K562 (cell line): ENCODE data around the gene ZNF528. TPM values are rescaled to one million over a fixed set of nuclear protein-coding genes. Genes with fewer than 3 reads are reported as not detected.

ENCODE experiments used
- CBX2 ChIP-seq: fragments of 200-600 bp; sonication (generic); IDR thresholded peaks from one replicate; pipeline ENCODE4 v1.6.1; 2012; ENCODE audit warnings: mild to moderate bottlenecking, low read length, inconsistent platforms; ENCODE audit not compliant: insufficient read depth, poor library complexity, severe bottlenecking
- CC2D1A ChIP-seq: fragments of 450-650 bp; IDR thresholded peaks from 2 replicates; pipeline ENCODE4 v1.6.1; 2017; ENCODE audit warnings: mild to moderate bottlenecking
- CHD4 ChIP-seq: fragments of 200-600 bp; sonication (generic); IDR thresholded peaks from 3 replicates; pipeline ENCODE4 v1.6.1; 2012; ENCODE audit warnings: low read depth, mild to moderate bottlenecking, mixed read lengths, low read length, inconsistent platforms; ENCODE audit not compliant: insufficient read depth, insufficient replicate concordance, poor library complexity, severe bottlenecking
- CREB1 ChIP-seq, 2 experiments: sonication (generic) in 1 of 2; formaldehyde crosslinking in 1 of 2; IDR thresholded peaks; 2 replicates each; pipeline versions ENCODE4 v1.6.1 to v1.8.0; 2012 to 2022; ENCODE audit warnings: inconsistent platforms in 1 of 2, mild to moderate bottlenecking in 1 of 2, missing genetic modification reagents in 1 of 2, moderate library complexity in 1 of 2
- EHMT2 ChIP-seq: fragments of 450-650 bp; IDR thresholded peaks from 2 replicates; pipeline ENCODE4 v1.6.1; 2018; ENCODE audit warnings: antibody characterized with exemption
- ESRRA ChIP-seq: fragments of 450-650 bp; IDR thresholded peaks from 2 replicates; pipeline ENCODE4 v1.6.1; 2014; ENCODE audit warnings: low read depth, mild to moderate bottlenecking, moderate library complexity, borderline replicate concordance
- FOXM1 ChIP-seq, 2 experiments: fragments of 450-650 bp in 1 of 2; sonication (generic) in 1 of 2; formaldehyde crosslinking in 1 of 2; IDR thresholded peaks; 2 replicates each; pipeline versions ENCODE4 v1.6.1 to v1.9.0; 2017 to 2022; ENCODE audit warnings: low read depth in 2 of 2, mild to moderate bottlenecking in 2 of 2, missing genetic modification reagents in 1 of 2, moderate library complexity in 1 of 2
- GTF3C2 ChIP-seq: IDR thresholded peaks from 3 replicates; pipeline ENCODE4 v1.6.1; 2011; ENCODE audit warnings: borderline replicate concordance, mild to moderate bottlenecking, moderate library complexity; ENCODE audit not compliant: insufficient read length; ENCODE audit errors: extremely low read depth
- MEF2D ChIP-seq: conservative IDR thresholded peaks from 2 replicates; pipeline ENCODE4 v1.6.1; 2016; ENCODE audit warnings: low read depth, missing genetic modification characterization, missing compliant biosample characterization
- MTA1 ChIP-seq: fragments of 450-650 bp; IDR thresholded peaks from 2 replicates; pipeline ENCODE4 v1.6.1; 2017; ENCODE audit warnings: borderline replicate concordance
- PTBP1 ChIP-seq: fragments of 200-400 bp; formaldehyde crosslinking; IDR thresholded peaks from 2 replicates; pipeline ENCODE4 v1.6.1; 2017; ENCODE audit warnings: low read depth, low read length
- REST ChIP-seq, 2 experiments: fragments of 450-650 bp; formaldehyde crosslinking in 1 of 2; IDR thresholded peaks; 2 replicates each; pipeline versions ENCODE4 v1.4.0 to v1.6.1; 2014 to 2020; ENCODE audit warnings: mild to moderate bottlenecking in 2 of 2, borderline replicate concordance in 1 of 2, low read depth in 1 of 2
- TEAD2 ChIP-seq: fragments of 450-650 bp; IDR thresholded peaks from 2 replicates; pipeline ENCODE4 v1.6.1; 2016; ENCODE audit warnings: missing genetic modification characterization, control low read depth, missing compliant biosample characterization
- TRIM28 ChIP-seq: fragments of 450-650 bp; IDR thresholded peaks from 2 replicates; pipeline ENCODE4 v1.6.1; 2017
- polyA plus RNA-seq, 8 experiments: library from polyadenylated mRNA; depleted of rRNA in 4 of 8; stranded (reverse) in 5 of 8; unstranded in 3 of 8; fragments of >200 nt; fragmentation: Nextera tagmentation in 2 of 8; fragmentation: Illumina TruSeq in 1 of 8; extraction: Ambion mirVana in 2 of 8; extraction: Trizol in 1 of 8; gene quantifications; 2 replicates each; pipeline versions ENCODE4 v1.2.1 to v1.2.3, GENCODE V29; 2011 to 2014; ENCODE audit warnings: inconsistent platforms in 1 of 8, missing spikeins in 1 of 8
- total RNA-seq, 7 experiments: library from RNA; depleted of rRNA in 6 of 7; stranded (reverse); fragments of >200 nt in 6 of 7; fragmentation: Illumina TruSeq in 2 of 7; extraction: Trizol in 2 of 7; gene quantifications; 2 replicates each; pipeline versions ENCODE4 v1.2.1 to v1.2.3, GENCODE V29; 2011 to 2021; ENCODE audit warnings: low replicate concordance in 1 of 7
- TF ChIP-seq, protein P1 (sequence below): fragments of 450-650 bp; IDR thresholded peaks from 2 replicates; pipeline ENCODE4 v1.7.0; 2016; ENCODE audit warnings: borderline replicate concordance

Gene ZNF528
- total and polyA plus RNA-seq, 9 of the 15 experiments (the other 6 are each of a cell fraction or from before 2014, with no cell fraction given), result 1.2 to 3.9 (median 2.4) TPM

GRCh38 chr19:52391135-52391534 lies 6.5 kb upstream of the ZNF528 start (continued):
- TF ChIP-seq GTF3C2 (no peak), MTA1 (no peak), TEAD2 (tag) (no peak), CHD4 (no peak), MEF2D (tag) (no peak), FOXM1 (IDR thresholded peaks at IDR 0.05; ENCODE audit: low read depth) (no peak), FOXM1 (CRISPR knock-in tag; IDR thresholded peaks at IDR 0.05; ENCODE audit: low read depth) (no peak), CBX2 (no peak), ESRRA (no peak), TRIM28 (no peak), PTBP1 (no peak), REST (IDR thresholded peaks at IDR 0.05; ENCODE audit: borderline replicate concordance) (peak; percentile 15; the same call in 1 of the 2 replicates), REST (CRISPR knock-in tag; IDR thresholded peaks at IDR 0.05; ENCODE audit: low read depth) (no peak), CC2D1A (0 out of 2 replicates have a peak, but pooled peaks have one; percentile 15), EHMT2 (no peak), CREB1 (IDR thresholded peaks at IDR 0.05) (no peak), CREB1 (CRISPR knock-in tag; IDR thresholded peaks at IDR 0.05) (no peak)
- TF ChIP-seq, protein P1, sequence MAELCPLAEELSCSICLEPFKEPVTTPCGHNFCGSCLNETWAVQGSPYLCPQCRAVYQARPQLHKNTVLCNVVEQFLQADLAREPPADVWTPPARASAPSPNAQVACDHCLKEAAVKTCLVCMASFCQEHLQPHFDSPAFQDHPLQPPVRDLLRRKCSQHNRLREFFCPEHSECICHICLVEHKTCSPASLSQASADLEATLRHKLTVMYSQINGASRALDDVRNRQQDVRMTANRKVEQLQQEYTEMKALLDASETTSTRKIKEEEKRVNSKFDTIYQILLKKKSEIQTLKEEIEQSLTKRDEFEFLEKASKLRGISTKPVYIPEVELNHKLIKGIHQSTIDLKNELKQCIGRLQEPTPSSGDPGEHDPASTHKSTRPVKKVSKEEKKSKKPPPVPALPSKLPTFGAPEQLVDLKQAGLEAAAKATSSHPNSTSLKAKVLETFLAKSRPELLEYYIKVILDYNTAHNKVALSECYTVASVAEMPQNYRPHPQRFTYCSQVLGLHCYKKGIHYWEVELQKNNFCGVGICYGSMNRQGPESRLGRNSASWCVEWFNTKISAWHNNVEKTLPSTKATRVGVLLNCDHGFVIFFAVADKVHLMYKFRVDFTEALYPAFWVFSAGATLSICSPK, result no peak
